Mesodermal cell (in vitro differentiated cells): ENCODE data around the gene FCN1. TPM values are rescaled to one million over a fixed set of nuclear protein-coding genes. Genes with fewer than 3 reads are reported as not detected.

Experiments
- H3K27ac ChIP-seq: 2 replicates; pipeline ENCODE4 v1.7.0; 2013; ENCODE audit warnings: mild to moderate bottlenecking, low read depth, low read length, moderate library complexity; ENCODE audit not compliant: severe bottlenecking
- H3K36me3 ChIP-seq: 2 replicates; pipeline ENCODE4 v1.7.1; 2013; ENCODE audit warnings: mild to moderate bottlenecking, low read length, moderate library complexity; ENCODE audit not compliant: control insufficient read depth, insufficient read depth
- H3K4me1 ChIP-seq: one replicate; pipeline ENCODE4 v1.7.1; 2013; ENCODE audit warnings: mild to moderate bottlenecking, low read length; ENCODE audit not compliant: insufficient read depth, control insufficient read depth, poor library complexity, severe bottlenecking
- H3K4me3 ChIP-seq: 2 replicates; pipeline ENCODE4 v1.7.0; 2013; ENCODE audit warnings: low read length, control low read depth, mild to moderate bottlenecking; ENCODE audit not compliant: insufficient read depth, poor library complexity, severe bottlenecking; ENCODE audit errors: extremely low read depth
- H3K9me3 ChIP-seq: 2 replicates; pipeline ENCODE4 v1.7.1; 2013; ENCODE audit warnings: mild to moderate bottlenecking, low read length, moderate library complexity; ENCODE audit not compliant: control insufficient read depth
- WGBS, 2 experiments: methylation state at CpG; one replicate each; pipeline ENCODE4 v1.1.5; 2013; ENCODE audit warnings: missing lambda C conversion rate in 2 of 2; ENCODE audit not compliant: insufficient coverage in 2 of 2; 5-methylcytosine and 5-hydroxymethylcytosine counted together
- polyA plus RNA-seq, 2 experiments: library from polyadenylated mRNA; stranded (reverse); fragments of 50-300 nt; gene quantifications; one replicate each; pipeline ENCODE4 v1.2.3, GENCODE V29; 2013

FCN1 gene
- polyA plus RNA-seq (2013, experiment 1 of 2), result not detected
- polyA plus RNA-seq (2013, experiment 2 of 2), result not detected

- Histone ChIP-seq H3K36me3 (no peaks in the 10 kb centered on the region), H3K4me3 (no peak within 1 kb of the TSS), H3K27ac (no peak within 1 kb of the TSS), H3K4me1 (no peaks in the 10 kb centered on the region), H3K9me3 (peaks cover 8% of the 10 kb centered on the region)
- WGBS, 2 experiments, result 80 to 90% methylated on average over 6 to 8 of the region's 11 CpGs
Observed at GRCh38 chr9:134917431-134918373, at the start of gene FCN1. FCN1 (minus strand) TSS chr9:134917912; CDS start chr9:134917871, 41 bp downstream.

DNA sequence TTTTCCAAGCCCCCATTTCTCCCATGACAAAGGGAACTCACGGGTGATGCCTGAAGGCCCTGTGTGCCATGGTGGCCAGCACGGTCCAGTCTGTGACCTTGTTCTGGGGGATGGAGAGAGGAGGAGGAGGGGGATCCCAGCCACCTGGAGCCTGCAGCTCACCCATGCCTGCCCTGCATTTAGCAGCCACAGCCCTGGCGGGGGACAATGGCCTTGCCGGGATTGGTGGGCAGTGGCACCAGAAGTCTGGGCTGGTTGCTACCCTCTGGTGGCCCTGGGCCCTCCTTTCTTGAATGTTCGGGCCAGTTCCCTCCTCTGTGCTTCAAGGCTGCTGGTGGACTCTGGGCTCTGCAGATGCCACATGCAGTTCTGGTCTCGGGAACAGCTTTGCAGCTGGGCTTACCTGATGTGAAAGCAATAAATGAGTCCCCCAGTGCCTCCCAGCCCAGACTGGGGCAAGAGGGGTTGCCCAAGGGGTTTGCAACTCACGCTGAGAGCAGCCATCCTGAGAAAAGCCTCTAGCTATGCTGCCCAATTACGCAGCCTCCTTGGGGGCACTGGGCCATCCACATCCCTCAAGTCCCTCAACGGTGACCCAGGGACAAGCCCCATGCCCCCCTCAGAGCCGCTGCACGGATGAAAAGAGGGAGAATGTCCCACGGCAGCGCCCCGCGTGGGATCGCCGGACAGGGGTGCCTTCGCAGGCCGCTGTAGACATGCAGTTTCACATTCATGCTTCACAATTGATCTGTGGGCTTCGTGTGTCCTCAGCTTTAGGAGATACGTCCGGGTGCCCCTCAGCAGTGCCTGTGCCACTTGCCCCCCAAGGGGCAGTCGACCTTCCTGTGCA is 49.2 kb upstream of the FCN1 start:
- Histone ChIP-seq H3K36me3 (no peaks in the 10 kb centered on the region), H3K4me1 (peaks cover 6% of the 10 kb centered on the region), H3K27ac (no peak overlapping the region), H3K9me3 (no peaks in the 10 kb centered on the region), H3K4me3 (no peak overlapping the region)
- WGBS, 2 experiments, result 88 to 90% methylated on average over 21 to 23 of the region's 23 CpGs

GRCh38 chr9:134966270-134966669 is 48.6 kb upstream of the FCN1 start:
- H3K27ac ChIP-seq, result no peak overlapping the region
- no peaks in the 10 kb centered on the region for H3K9me3 ChIP-seq
- H3K4me1 ChIP-seq, result peaks cover 6% of the 10 kb centered on the region
- H3K4me3 ChIP-seq, result no peak overlapping the region
- no peaks in the 10 kb centered on the region for H3K36me3 ChIP-seq
- WGBS, 2 experiments, result 79 to 90% methylated on average over 12 of the region's 12 CpGs

DNA sequence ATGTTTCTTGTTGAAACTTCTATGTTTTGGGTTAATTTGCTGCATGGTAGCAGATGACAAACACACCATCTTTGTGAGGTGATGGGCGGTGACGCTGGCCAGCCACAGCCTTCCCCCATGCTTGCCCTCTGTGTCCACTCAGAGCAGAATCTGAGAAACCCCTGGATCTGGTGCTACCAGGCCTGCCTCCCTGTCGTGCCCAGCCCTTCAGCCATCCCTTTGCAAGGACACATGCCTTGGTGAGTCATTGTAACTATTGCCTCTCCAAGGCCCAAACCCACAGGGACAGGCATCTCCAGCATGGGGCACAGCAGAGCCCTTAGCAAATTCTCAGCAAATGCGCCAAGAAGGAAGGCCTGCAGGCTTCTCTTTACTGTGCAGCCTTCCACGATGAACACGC is 48.1 kb upstream of the FCN1 start:
- no peaks in the 10 kb centered on the region for H3K9me3 ChIP-seq
- no peak overlapping the region for H3K27ac ChIP-seq
- no peak overlapping the region for H3K4me3 ChIP-seq
- WGBS, 2 experiments, result 90 to 94% methylated on average over 5 to 6 of the region's 6 CpGs
- H3K4me1 ChIP-seq, result peaks cover 8% of the 10 kb centered on the region
- no peaks in the 10 kb centered on the region for H3K36me3 ChIP-seq

DNA sequence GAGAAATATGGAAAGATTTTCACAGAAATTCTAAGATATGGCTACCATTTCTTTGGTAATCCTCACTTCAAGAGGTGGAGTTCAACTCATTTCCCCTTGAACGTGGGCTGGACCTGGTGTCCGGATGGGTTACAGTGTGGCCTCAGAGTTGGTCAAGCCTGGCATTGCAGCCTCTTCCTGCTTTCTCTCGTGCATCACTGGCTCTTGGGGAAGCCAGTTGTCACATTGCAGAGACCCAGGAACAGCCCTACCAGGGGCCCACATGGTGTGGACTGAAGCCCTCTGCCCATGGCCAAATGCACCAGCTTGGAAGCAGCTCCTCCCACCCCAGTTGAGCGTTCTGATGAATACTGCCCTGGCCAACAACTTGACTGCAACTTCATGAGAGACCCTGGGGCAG is 47.7 kb upstream of the FCN1 start:
- WGBS, 2 experiments, result 87 to 96% methylated on average over 4 of the region's 4 CpGs

GRCh38 chr9:134964271-134965055 is 46.8 kb upstream of the FCN1 start:
- Histone ChIP-seq H3K27ac (no peak overlapping the region), H3K4me1 (peaks cover 8% of the 10 kb centered on the region), H3K36me3 (no peaks in the 10 kb centered on the region), H3K9me3 (no peaks in the 10 kb centered on the region), H3K4me3 (no peak overlapping the region)
- WGBS, 2 experiments, result 81 to 94% methylated on average over 7 to 11 of the region's 13 CpGs

More for the DNA sequence above, 47.7 kb upstream of the FCN1 start:
- no peaks in the 10 kb centered on the region for H3K9me3 ChIP-seq
- no peak overlapping the region for H3K27ac ChIP-seq
- no peaks in the 10 kb centered on the region for H3K36me3 ChIP-seq
- H3K4me1 ChIP-seq, result peaks cover 8% of the 10 kb centered on the region
- no peak overlapping the region for H3K4me3 ChIP-seq

DNA sequence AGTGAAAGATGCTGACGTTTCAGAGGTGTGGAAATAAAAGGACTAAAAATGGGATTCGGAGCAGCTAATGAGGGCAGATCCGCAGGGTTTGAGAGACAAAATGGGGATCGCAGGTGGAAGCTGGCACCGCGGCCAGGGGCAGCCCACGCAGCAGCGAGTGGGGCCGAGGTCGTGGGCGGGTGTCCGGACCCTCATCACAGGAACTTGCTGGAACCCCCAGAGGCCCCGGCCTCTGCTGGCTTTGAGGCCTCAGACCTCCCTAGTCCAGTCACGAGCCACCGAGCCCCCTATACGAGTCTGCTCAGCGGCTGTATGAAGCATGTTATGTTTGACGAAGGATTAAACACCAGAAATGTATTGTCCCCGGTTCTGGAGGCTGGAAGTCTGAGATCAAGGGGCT is 45.8 kb upstream of the FCN1 start:
- H3K36me3 ChIP-seq, result no peaks in the 10 kb centered on the region
- no peak overlapping the region for H3K4me3 ChIP-seq
- no peaks in the 10 kb centered on the region for H3K9me3 ChIP-seq
- no peak overlapping the region for H3K27ac ChIP-seq
- WGBS, 2 experiments, result 95 to 96% methylated on average over 18 to 19 of the region's 19 CpGs
- peaks cover 8% of the 10 kb centered on the region for H3K4me1 ChIP-seq

DNA sequence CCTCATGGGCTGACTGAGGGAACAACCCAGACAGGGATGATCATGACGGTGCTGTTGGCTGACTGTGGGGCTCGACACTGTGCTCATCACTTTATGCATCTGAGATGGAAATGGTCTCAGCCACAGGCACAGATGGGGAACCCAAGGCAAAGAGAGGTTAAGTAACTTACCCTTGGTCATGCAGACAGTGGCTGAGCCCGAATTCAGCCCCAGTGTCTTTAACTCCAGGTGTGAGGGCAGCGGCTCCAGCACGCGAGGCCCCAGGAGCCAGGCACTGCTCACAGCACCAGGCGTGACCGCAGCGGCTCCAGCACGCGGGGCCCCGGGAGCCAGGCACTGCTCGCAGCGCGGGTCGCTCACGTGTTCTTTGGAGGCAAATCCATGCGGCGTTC is 45.3 kb upstream of the FCN1 start:
- H3K27ac ChIP-seq, result no peak overlapping the region
- H3K4me3 ChIP-seq, result no peak overlapping the region
- H3K9me3 ChIP-seq, result no peaks in the 10 kb centered on the region
- peaks cover 8% of the 10 kb centered on the region for H3K4me1 ChIP-seq
- no peaks in the 10 kb centered on the region for H3K36me3 ChIP-seq
- WGBS, 2 experiments, result 97 to 98% methylated on average over 14 to 19 of the region's 19 CpGs

GRCh38 chr9:134962065-134962972 is 44.6 kb upstream of the FCN1 start:
- WGBS, 2 experiments, result 81 to 82% methylated on average over 6 to 13 of the region's 16 CpGs
- no peaks in the 10 kb centered on the region for H3K36me3 ChIP-seq
- H3K4me3 ChIP-seq, result no peak overlapping the region

More at GRCh38 chr9:134962065-134962972, 44.6 kb upstream of the FCN1 start:
- no peak overlapping the region for H3K27ac ChIP-seq
- no peaks in the 10 kb centered on the region for H3K9me3 ChIP-seq
- peaks cover 3% of the 10 kb centered on the region for H3K4me1 ChIP-seq
